Smooth muscle cell (in vitro differentiated cells): ENCODE results near the gene PHF21B. TPM values are rescaled to one million over a fixed set of nuclear protein-coding genes. Genes with fewer than 3 reads are reported as not detected.
"Not testable (repeated sequence)": the region's sequence is repeated elsewhere in the genome, so short reads cannot be mapped to it uniquely, and the experiment has no call there.

ENCODE experiments used
- DNase-seq: peaks from one replicate; lab custom pipeline; 2025; ENCODE audit not compliant: unreplicated experiment; lab: John Stamatoyannopoulos, UW
- H2AFZ ChIP-seq: fragments of 200-600 bp; sonication (generic); 2 replicates; pipeline ENCODE4 v1.6.0; 2016; ENCODE audit warnings: antibody characterized with exemption, low read depth, mild to moderate bottlenecking
- H3F3A ChIP-seq: fragments of 200-600 bp; sonication (generic); 2 replicates; pipeline ENCODE4 v1.6.0; 2017; ENCODE audit warnings: antibody characterized with exemption, low read depth
- H3K27ac ChIP-seq: fragments of 200-600 bp; sonication (generic); 2 replicates; pipeline ENCODE4 v1.5.1; 2016; ENCODE audit warnings: low read depth, mild to moderate bottlenecking
- H3K27me3 ChIP-seq: fragments of 200-600 bp; sonication (generic); 2 replicates; pipeline ENCODE4 v1.6.1; 2016; ENCODE audit warnings: low read depth, mild to moderate bottlenecking
- H3K36me3 ChIP-seq: fragments of 200-600 bp; sonication (generic); 2 replicates; pipeline ENCODE4 v1.5.1; 2016; ENCODE audit warnings: low read depth
- H3K4me1 ChIP-seq: fragments of 200-600 bp; sonication (generic); 2 replicates; pipeline ENCODE4 v1.5.1; 2016; ENCODE audit warnings: low read depth
- H3K4me2 ChIP-seq: fragments of 200-600 bp; sonication (generic); 2 replicates; pipeline ENCODE4 v1.6.0; 2016; ENCODE audit warnings: mild to moderate bottlenecking
- H3K4me3 ChIP-seq: fragments of 200-600 bp; sonication (generic); 2 replicates; pipeline ENCODE4 v1.5.1; 2016; ENCODE audit warnings: mild to moderate bottlenecking
- H3K79me2 ChIP-seq: fragments of 200-600 bp; sonication (generic); 2 replicates; pipeline ENCODE4 v1.6.0; 2016; ENCODE audit warnings: low read depth, mild to moderate bottlenecking
- H3K9ac ChIP-seq: fragments of 200-600 bp; sonication (generic); 2 replicates; pipeline ENCODE4 v1.6.0; 2016; ENCODE audit warnings: low read depth
- H3K9me3 ChIP-seq: fragments of 200-600 bp; sonication (generic); replicated peaks from 2 replicates; pipeline ENCODE4 v1.5.1; 2016; ENCODE audit warnings: low read depth
- H4K20me1 ChIP-seq: fragments of 200-600 bp; sonication (generic); 2 replicates; pipeline ENCODE4 v1.6.0; 2016; ENCODE audit warnings: low read depth
- WGBS: methylation state at CpG from one replicate; pipeline ENCODE4 v1.1.7; 2016; ENCODE audit warnings: low lambda C conversion rate; 5-methylcytosine and 5-hydroxymethylcytosine counted together
- polyA plus RNA-seq: library from polyadenylated mRNA; unstranded; fragments of >200 nt; fragmentation: Nextera tagmentation; extraction: Ambion mirVana; gene quantifications from 2 replicates; pipeline ENCODE4 v1.2.1, GENCODE V29; 2016
- total RNA-seq: library from RNA; depleted of rRNA; stranded (reverse); fragments of >200 nt; gene quantifications from 2 replicates; pipeline ENCODE4 v1.2.3, GENCODE V29; 2014
- TF ChIP-seq, protein P1 (sequence below): fragments of 200-600 bp; sonication (generic); IDR thresholded peaks from 2 replicates; pipeline ENCODE4 v1.5.1; 2017; ENCODE audit warnings: borderline replicate concordance, mild to moderate bottlenecking, antibody characterized with exemption; ENCODE audit not compliant: insufficient read depth, poor library complexity, severe bottlenecking

The PHF21B gene
- total and polyA plus RNA-seq, 2 experiments from 2014 or later = 0.13 TPM

DNA sequence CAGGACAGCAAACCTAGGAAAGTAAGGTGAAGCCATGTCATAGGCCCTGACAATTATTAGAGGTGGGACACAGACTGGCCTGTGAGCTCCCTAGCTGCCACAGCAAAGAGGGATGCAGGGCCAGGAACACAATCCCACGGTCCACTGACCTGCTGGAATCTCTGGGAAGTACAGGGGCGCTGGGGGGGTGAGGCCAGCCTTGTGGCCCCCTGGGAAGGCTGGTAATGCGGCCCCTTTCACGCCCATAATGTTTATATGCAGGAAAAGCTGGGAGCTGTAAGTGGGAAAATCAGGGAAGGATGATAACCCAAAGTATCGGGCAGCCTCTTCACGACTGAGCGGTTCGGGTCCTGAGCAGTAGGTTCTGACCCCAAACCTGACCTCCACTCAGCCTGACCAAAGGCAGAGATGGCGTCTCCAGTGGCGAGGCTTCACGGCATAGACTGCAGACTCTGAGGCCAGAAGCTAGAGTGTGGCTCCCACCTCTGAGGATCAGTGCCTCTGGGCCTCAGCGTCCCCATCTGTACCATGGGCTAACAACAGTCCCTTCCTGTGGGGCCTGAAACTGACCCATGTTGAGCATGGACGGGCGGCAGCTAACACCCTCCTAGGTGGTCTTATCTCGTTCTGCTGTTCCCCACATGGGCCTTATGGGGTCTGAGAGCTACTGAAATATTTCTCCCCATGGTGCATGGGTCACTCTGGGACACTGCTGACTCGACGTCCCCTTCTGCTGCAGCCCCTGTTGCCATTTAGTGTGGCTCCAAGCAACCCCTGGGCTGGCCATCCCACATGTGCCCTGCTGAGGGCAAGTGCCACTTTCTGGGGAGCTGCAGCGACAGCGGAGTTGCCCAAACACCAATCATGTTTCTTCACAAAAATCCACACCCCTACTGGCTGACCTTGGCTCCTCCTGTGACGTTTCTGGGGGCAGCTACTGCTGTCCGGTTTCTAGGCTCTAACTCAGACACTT, 101.8 kb downstream of the PHF21B start:
- H3F3A ChIP-seq = no peaks in the 10 kb centered on the region
- no peak overlapping the region for H3K4me2 ChIP-seq
- 93% methylated on average over 21 of the region's 21 CpGs for WGBS
- H2AFZ ChIP-seq = no peak overlapping the region
- no peaks in the 10 kb centered on the region for H3K36me3 ChIP-seq
- H3K79me2 ChIP-seq = no peaks in the 10 kb centered on the region
- TF ChIP-seq, protein P1, sequence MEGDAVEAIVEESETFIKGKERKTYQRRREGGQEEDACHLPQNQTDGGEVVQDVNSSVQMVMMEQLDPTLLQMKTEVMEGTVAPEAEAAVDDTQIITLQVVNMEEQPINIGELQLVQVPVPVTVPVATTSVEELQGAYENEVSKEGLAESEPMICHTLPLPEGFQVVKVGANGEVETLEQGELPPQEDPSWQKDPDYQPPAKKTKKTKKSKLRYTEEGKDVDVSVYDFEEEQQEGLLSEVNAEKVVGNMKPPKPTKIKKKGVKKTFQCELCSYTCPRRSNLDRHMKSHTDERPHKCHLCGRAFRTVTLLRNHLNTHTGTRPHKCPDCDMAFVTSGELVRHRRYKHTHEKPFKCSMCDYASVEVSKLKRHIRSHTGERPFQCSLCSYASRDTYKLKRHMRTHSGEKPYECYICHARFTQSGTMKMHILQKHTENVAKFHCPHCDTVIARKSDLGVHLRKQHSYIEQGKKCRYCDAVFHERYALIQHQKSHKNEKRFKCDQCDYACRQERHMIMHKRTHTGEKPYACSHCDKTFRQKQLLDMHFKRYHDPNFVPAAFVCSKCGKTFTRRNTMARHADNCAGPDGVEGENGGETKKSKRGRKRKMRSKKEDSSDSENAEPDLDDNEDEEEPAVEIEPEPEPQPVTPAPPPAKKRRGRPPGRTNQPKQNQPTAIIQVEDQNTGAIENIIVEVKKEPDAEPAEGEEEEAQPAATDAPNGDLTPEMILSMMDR = no peak
- H3K9ac ChIP-seq = no peak overlapping the region
- no peaks in the 10 kb centered on the region for H3K27me3 ChIP-seq
- H3K4me3 ChIP-seq = no peak overlapping the region
- no peak for DNase-seq
- H3K9me3 ChIP-seq = peaks cover 3% of the 10 kb centered on the region
- no peak overlapping the region for H3K27ac ChIP-seq
- no peaks in the 10 kb centered on the region for H3K4me1 ChIP-seq
- no peaks in the 10 kb centered on the region for H4K20me1 ChIP-seq

DNA sequence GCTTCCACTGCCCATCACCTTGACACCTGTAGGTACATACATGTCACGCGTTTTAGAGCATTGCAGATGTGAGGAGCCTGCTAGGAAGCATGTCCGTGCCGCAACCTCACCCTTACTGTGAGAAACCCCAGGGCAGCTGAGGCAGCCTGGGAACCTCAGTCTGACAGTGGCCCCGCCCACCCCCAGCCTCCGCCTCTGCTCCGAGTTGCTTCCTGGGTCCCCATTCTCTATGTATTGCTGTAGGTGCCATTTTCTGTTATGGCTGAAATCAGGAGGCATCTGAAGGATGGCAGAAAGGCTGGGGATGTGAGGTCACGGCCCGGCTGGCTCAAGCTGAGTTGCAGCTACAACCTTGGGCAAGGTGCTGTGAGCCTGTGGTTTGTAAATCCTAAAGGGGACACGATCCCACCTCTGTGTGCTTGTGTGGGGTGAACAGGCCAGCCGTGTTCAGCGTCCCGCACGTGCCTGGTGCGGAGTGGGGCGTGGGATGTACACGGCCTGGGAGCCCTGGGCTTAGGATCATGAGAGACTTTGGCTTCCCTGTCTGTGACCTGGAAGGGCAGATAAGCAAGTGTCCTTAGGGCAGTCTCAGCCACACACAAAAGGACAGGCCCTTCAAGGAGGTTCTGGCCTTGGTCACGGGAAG, 102.7 kb downstream of the PHF21B start:
- 93% methylated on average over 18 of the region's 18 CpGs for WGBS

DNA sequence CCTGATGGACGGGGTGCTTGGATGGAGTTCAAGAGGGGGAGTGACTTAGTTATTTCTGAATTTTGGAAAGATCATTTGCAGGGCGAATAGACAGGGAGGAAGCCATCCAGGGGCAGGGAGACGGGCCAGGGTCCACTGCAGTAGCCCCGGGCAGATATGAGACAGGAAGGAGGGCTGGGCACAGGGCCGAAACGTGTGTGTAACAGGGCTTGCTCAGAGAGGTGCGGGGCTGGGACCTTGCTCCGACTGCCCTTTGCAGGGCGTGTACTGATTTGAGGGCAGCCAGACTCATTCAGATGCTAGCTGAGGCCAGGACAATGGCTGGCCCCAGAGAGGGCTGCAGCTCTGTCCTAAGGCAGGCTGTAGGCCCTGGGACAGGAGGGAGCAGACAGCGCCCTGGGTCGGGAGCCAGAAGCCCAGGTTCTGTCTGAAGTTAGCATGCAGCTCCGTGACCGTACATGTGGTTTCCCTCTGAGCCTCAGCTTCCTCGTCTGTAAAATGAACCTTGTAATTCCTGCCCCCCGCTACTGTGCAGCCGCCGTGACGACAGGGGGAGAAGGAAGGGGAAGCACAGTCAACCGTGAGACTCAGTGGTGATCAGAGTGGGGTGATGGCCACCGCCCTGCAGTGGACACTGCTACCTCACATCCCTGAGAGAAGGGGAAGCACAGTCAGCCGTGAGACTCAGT, 103.4 kb downstream of the PHF21B start:
- H3K27ac ChIP-seq = no peak overlapping the region
- TF ChIP-seq, protein P1 = no peak
- H3K9ac ChIP-seq = no peak overlapping the region

More for the DNA sequence above, 102.7 kb downstream of the PHF21B start:
- TF ChIP-seq, protein P1 = no peak
- Histone ChIP-seq H3K36me3 (no peaks in the 10 kb centered on the region), H3K4me2 (no peak overlapping the region), H3K9me3 (peaks cover 4% of the 10 kb centered on the region), H3K79me2 (no peaks in the 10 kb centered on the region), H3F3A (no peaks in the 10 kb centered on the region), H3K27me3 (no peaks in the 10 kb centered on the region), H3K9ac (no peak overlapping the region), H3K4me1 (no peaks in the 10 kb centered on the region), H3K4me3 (no peak overlapping the region), H2AFZ (no peak overlapping the region), H4K20me1 (no peaks in the 10 kb centered on the region), H3K27ac (no peak overlapping the region)
- no peak for DNase-seq

DNA sequence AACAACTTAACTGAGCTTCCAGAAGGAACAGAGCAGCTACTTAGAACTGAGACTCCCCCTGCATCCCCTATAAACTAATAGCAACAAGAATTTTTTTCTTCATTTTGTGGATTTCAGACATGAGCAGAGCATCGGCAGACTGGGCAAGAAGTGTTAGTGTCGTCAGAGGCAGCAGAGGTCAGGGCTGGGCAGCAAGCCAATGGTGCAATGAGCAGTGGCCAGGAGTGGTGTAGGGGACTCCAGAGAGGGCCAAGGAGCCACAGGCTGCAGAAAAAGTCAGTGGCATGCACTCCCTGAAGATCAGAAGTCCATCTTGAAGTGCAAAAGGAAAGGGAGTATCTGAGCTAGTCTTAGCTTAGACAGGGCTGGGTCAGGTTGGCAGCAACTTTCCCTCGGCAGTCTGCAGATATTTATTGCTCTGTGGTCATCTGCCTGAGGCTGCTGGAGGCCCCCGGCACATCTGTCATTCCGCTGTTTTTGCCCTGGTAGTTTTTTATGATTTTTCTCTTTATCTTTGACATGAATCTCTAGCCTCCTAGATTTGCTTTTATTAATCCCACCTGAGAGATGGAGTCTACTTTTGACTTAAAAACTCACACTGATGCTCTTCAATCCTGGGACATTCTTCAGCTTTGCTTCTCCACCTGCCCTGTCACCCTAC, 105.2 kb downstream of the PHF21B start:
- WGBS = 83% methylated on average over 3 of the region's 5 CpGs
- not testable (repeated sequence) for H2AFZ ChIP-seq, H3K27ac ChIP-seq

More for the DNA sequence above, 103.4 kb downstream of the PHF21B start:
- DNase-seq = no peak
- H3F3A ChIP-seq = no peaks in the 10 kb centered on the region
- no peaks in the 10 kb centered on the region for H3K27me3 ChIP-seq
- no peaks in the 10 kb centered on the region for H3K79me2 ChIP-seq
- 96% methylated on average over 21 of the region's 21 CpGs for WGBS
- no peaks in the 10 kb centered on the region for H3K4me1 ChIP-seq
- H3K4me2 ChIP-seq = no peak overlapping the region
- peaks cover 11% of the 10 kb centered on the region for H3K9me3 ChIP-seq
- H2AFZ ChIP-seq = no peak overlapping the region
- no peaks in the 10 kb centered on the region for H3K36me3 ChIP-seq
- no peak overlapping the region for H3K4me3 ChIP-seq
- no peaks in the 10 kb centered on the region for H4K20me1 ChIP-seq

DNA sequence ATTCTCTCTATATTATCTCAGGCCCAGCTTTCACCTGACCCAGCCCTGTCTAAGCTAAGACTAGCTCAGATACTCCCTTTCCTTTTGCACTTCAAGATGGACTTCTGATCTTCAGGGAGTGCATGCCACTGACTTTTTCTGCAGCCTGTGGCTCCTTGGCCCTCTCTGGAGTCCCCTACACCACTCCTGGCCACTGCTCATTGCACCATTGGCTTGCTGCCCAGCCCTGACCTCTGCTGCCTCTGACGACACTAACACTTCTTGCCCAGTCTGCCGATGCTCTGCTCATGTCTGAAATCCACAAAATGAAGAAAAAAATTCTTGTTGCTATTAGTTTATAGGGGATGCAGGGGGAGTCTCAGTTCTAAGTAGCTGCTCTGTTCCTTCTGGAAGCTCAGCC, 106.6 kb downstream of the PHF21B start:
- H3K9me3 ChIP-seq = peaks cover 17% of the 10 kb centered on the region
- not testable (repeated sequence) for H4K20me1 ChIP-seq, H3F3A ChIP-seq, H3K27me3 ChIP-seq, H3K36me3 ChIP-seq, H3K4me3 ChIP-seq, H3K27ac ChIP-seq, H3K79me2 ChIP-seq, H3K9ac ChIP-seq, H2AFZ ChIP-seq, H3K4me2 ChIP-seq, DNase-seq, H3K4me1 ChIP-seq
- WGBS = no CpG with 5 or more reads among the region's 2 CpGs

More for the DNA sequence above, 105.2 kb downstream of the PHF21B start:
- H3F3A ChIP-seq, H3K4me3 ChIP-seq, H3K79me2 ChIP-seq, H3K4me2 ChIP-seq, H4K20me1 ChIP-seq, H3K36me3 ChIP-seq, H3K4me1 ChIP-seq, H3K9ac ChIP-seq, H3K27me3 ChIP-seq, DNase-seq: not testable (repeated sequence)
- peaks cover 17% of the 10 kb centered on the region for H3K9me3 ChIP-seq
